GM18517 (cell line): ENCODE results near the gene POPDC2.
A peak's percentile ranks its signal among the peaks of the same experiment; 100 is the strongest.

Experiments used
- ATAC-seq: cut with Tn5 transposase; IDR thresholded peaks from one replicate; pipeline ENCODE4 v1.9.1; 2021; ENCODE audit warnings: mild to moderate bottlenecking, moderate library complexity; ENCODE audit not compliant: unreplicated experiment

The POPDC2 gene

GRCh38 chr3:119642746-119643473, 17.5 kb downstream of the POPDC2 start:
- ATAC-seq: no peak

GRCh38 chr3:119641416-119641815, 19.0 kb downstream of the POPDC2 start:
- no peak for ATAC-seq

- no peak for ATAC-seq
Measured at GRCh38 chr3:119639494-119640350, 20.7 kb downstream of the POPDC2 start.

- peak; percentile 45 for ATAC-seq
Measured at GRCh38 chr3:119637679-119638477, 22.5 kb downstream of the POPDC2 start.

- ATAC-seq: no peak
Measured at GRCh38 chr3:119636891-119637611, 23.3 kb downstream of the POPDC2 start.

GRCh38 chr3:119636249-119636648, 24.1 kb downstream of the POPDC2 start:
- no peak for ATAC-seq

GRCh38 chr3:119635719-119636118, 24.7 kb downstream of the POPDC2 start:
- no peak for ATAC-seq

- no peak for ATAC-seq
Measured at GRCh38 chr3:119632829-119633228, 27.6 kb downstream of the POPDC2 start.

- no peak for ATAC-seq
Measured at GRCh38 chr3:119632216-119632615, 28.2 kb downstream of the POPDC2 start.

- ATAC-seq: no peak
Measured at GRCh38 chr3:119631516-119631915, 28.9 kb downstream of the POPDC2 start.

GRCh38 chr3:119630880-119631329, 29.5 kb downstream of the POPDC2 start:
- ATAC-seq: no peak

- no peak for ATAC-seq
Measured at GRCh38 chr3:119630128-119630879, 30.1 kb downstream of the POPDC2 start.

- peak; percentile 38 for ATAC-seq
Measured at GRCh38 chr3:119628816-119629445, 31.5 kb downstream of the POPDC2 start.

GRCh38 chr3:119628390-119628789, 32.0 kb downstream of the POPDC2 start:
- ATAC-seq: peak; percentile 62

GRCh38 chr3:119627461-119627860, 32.9 kb downstream of the POPDC2 start:
- ATAC-seq: no peak

- no peak for ATAC-seq
Measured at GRCh38 chr3:119626196-119626595, 34.2 kb downstream of the POPDC2 start.

- no peak for ATAC-seq
Measured at GRCh38 chr3:119625451-119626153, 34.8 kb downstream of the POPDC2 start.

GRCh38 chr3:119624002-119624720, 36.2 kb downstream of the POPDC2 start:
- ATAC-seq: no peak
